Measurements from ENCODE around the gene SPSB1. TPM values are rescaled to one million over a fixed set of nuclear protein-coding genes. Genes with fewer than 3 reads are reported as not detected.
A peak's percentile ranks its signal among the peaks of the same experiment; 100 is the strongest.

The SPSB1 gene
- total RNA-seq, result 10 to 100 TPM; 17.4 to 18.0 TPM

GRCh38 chr1:9292361-9293240 lies at the start of gene SPSB1:
Gene SPSB1 (plus strand): TSS chr1:9292894. CDS start chr1:9355892, 62,998 bp downstream.
- ChIA-PET CTCF (interaction anchor here (0.5 to 6.2 kb wide), 7 partner anchors 15 to 453 kb away, joined by 3 to 52 read pairs (median 4); no protein-coding TSS in a partner anchor), POLR2A (interaction anchor here (0.9 to 1.7 kb wide), 7 partner anchors 9 to 198 kb away, joined by 3 to 5 read pairs (median 4); no protein-coding TSS in a partner anchor)
- peaks cover 22% of the 10 kb centered on the region for H3K4me1 Mint-ChIP-seq
- peak within 1 kb of the TSS; percentile 56 for H3K4me3 Mint-ChIP-seq
- DNase-seq, result peak; percentile 79
- H3K9me3 Mint-ChIP-seq, result peaks cover 12% of the 10 kb centered on the region
- no peak within 1 kb of the TSS for H3K27ac Mint-ChIP-seq
- peaks cover 7% of the 10 kb centered on the region for H3K27me3 Mint-ChIP-seq
- peaks cover 19% of the 10 kb centered on the region for H3K36me3 Mint-ChIP-seq (ENCODE audit: low read depth)

- Mint-ChIP-seq H3K36me3 (ENCODE audit: low read depth) (peaks cover 4% of the 10 kb centered on the region), H3K4me3 (no peak overlapping the region), H3K27ac (no peak overlapping the region), H3K27me3 (no peaks in the 10 kb centered on the region), H3K9me3 (no peaks in the 10 kb centered on the region), H3K4me1 (peaks cover 54% of the 10 kb centered on the region)
- ChIA-PET POLR2A (interaction anchor here (1.1 to 2.6 kb wide), 2 partner anchors 9 to 17 kb away, joined by 3 to 39 read pairs; partner anchors contain the start of gene H6PD), CTCF (interaction anchor here (1.0 to 3.2 kb wide), 6 partner anchors 9 to 101 kb away, joined by 3 to 21 read pairs (median 5); partner anchors contain the start of gene H6PD)
- no peak for DNase-seq
Measured at GRCh38 chr1:9243066-9243739, 49.5 kb upstream of the SPSB1 start.

- Mint-ChIP-seq H3K4me3 (no peak overlapping the region), H3K27me3 (no peaks in the 10 kb centered on the region), H3K27ac (peak overlapping the region; percentile 53), H3K9me3 (no peaks in the 10 kb centered on the region), H3K4me1 (peaks cover 41% of the 10 kb centered on the region), H3K36me3 (ENCODE audit: low read depth) (no peaks in the 10 kb centered on the region)
- no peak for DNase-seq
- POLR2A ChIA-PET, result interaction anchor here (1.4 to 2.6 kb wide), 4 partner anchors 10 to 182 kb away, joined by 3 to 39 read pairs (median 4); partner anchors contain the start of gene H6PD
- CTCF ChIA-PET, result interaction anchor here (0.6 to 3.2 kb wide), 11 partner anchors 8 to 211 kb away, joined by 3 to 21 read pairs (median 4); partner anchors contain the start of gene H6PD
Measured at GRCh38 chr1:9244501-9245229, 48.0 kb upstream of the SPSB1 start.

GRCh38 chr1:9245230-9245619 lies 47.5 kb upstream of the SPSB1 start:
- H3K27ac Mint-ChIP-seq, result no peak overlapping the region
- H3K27me3 Mint-ChIP-seq, result no peaks in the 10 kb centered on the region

GRCh38 chr1:9245661-9246060 lies 47.0 kb upstream of the SPSB1 start:
- ChIA-PET CTCF (interaction anchor here (0.9 to 3.2 kb wide), 6 partner anchors 9 to 210 kb away, joined by 3 to 21 read pairs (median 3); partner anchors contain the start of gene H6PD), POLR2A (interaction anchor here (1.5 to 2.6 kb wide), 3 partner anchors 11 to 64 kb away, joined by 3 to 39 read pairs (median 4); partner anchors contain the start of gene H6PD)
- H3K36me3 Mint-ChIP-seq (ENCODE audit: low read depth), result no peaks in the 10 kb centered on the region
- no peaks in the 10 kb centered on the region for H3K27me3 Mint-ChIP-seq
- H3K27ac Mint-ChIP-seq, result no peak overlapping the region
- peaks cover 31% of the 10 kb centered on the region for H3K4me1 Mint-ChIP-seq
- DNase-seq, result no peak
- no peaks in the 10 kb centered on the region for H3K9me3 Mint-ChIP-seq
- H3K4me3 Mint-ChIP-seq, result no peak overlapping the region

More at GRCh38 chr1:9245230-9245619, 47.5 kb upstream of the SPSB1 start:
- CTCF ChIA-PET, result interaction anchor here (0.9 to 3.2 kb wide), 9 partner anchors 7 to 210 kb away, joined by 3 to 21 read pairs (median 5); partner anchors contain the start of gene H6PD
- POLR2A ChIA-PET, result interaction anchor here (1.4 to 2.6 kb wide), 4 partner anchors 11 to 181 kb away, joined by 3 to 39 read pairs (median 4); partner anchors contain the start of gene H6PD
- no peak for DNase-seq
- H3K4me3 Mint-ChIP-seq, result no peak overlapping the region
- H3K9me3 Mint-ChIP-seq, result no peaks in the 10 kb centered on the region
- H3K4me1 Mint-ChIP-seq, result peaks cover 35% of the 10 kb centered on the region
- H3K36me3 Mint-ChIP-seq (ENCODE audit: low read depth), result no peaks in the 10 kb centered on the region

- H3K27me3 Mint-ChIP-seq, result no peaks in the 10 kb centered on the region
- H3K4me3 Mint-ChIP-seq, result no peak overlapping the region
- H3K36me3 Mint-ChIP-seq (ENCODE audit: low read depth), result no peaks in the 10 kb centered on the region
- peaks cover 28% of the 10 kb centered on the region for H3K4me1 Mint-ChIP-seq
- no peaks in the 10 kb centered on the region for H3K9me3 Mint-ChIP-seq
- DNase-seq, result no peak
- POLR2A ChIA-PET, result no interaction called here
- no peak overlapping the region for H3K27ac Mint-ChIP-seq
- CTCF ChIA-PET, result interaction anchor here (1.5 to 3.2 kb wide), 2 partner anchors 12 to 21 kb away, joined by 6 to 21 read pairs; partner anchors contain the start of gene H6PD
Measured at GRCh38 chr1:9246215-9246614, 46.5 kb upstream of the SPSB1 start.

GRCh38 chr1:9246841-9247785 lies 45.6 kb upstream of the SPSB1 start:
- Mint-ChIP-seq H3K36me3 (ENCODE audit: low read depth) (no peaks in the 10 kb centered on the region), H3K27ac (no peak overlapping the region), H3K9me3 (no peaks in the 10 kb centered on the region), H3K4me1 (peaks cover 24% of the 10 kb centered on the region), H3K27me3 (no peaks in the 10 kb centered on the region), H3K4me3 (no peak overlapping the region)
- CTCF ChIA-PET, result interaction anchor here (1.5 kb wide), 1 partner anchor 20 kb away, joined by 6 read pairs; no protein-coding TSS in a partner anchor
- POLR2A ChIA-PET, result interaction anchor here (2.1 kb wide), 1 partner anchor 13 kb away, joined by 6 read pairs; the partner anchor contains the start of gene H6PD
- no peak for DNase-seq

- H3K4me3 Mint-ChIP-seq, result no peak overlapping the region
- no peak for DNase-seq
- no peaks in the 10 kb centered on the region for H3K9me3 Mint-ChIP-seq
- no peaks in the 10 kb centered on the region for H3K27me3 Mint-ChIP-seq
- no peak overlapping the region for H3K27ac Mint-ChIP-seq
- ChIA-PET CTCF (interaction anchor here (1.0 kb wide), 1 partner anchor 19 kb away, joined by 3 read pairs; no protein-coding TSS in a partner anchor), POLR2A (interaction anchor here (2.1 kb wide), 1 partner anchor 14 kb away, joined by 6 read pairs; the partner anchor contains the start of gene H6PD)
- peaks cover 21% of the 10 kb centered on the region for H3K4me1 Mint-ChIP-seq
- H3K36me3 Mint-ChIP-seq (ENCODE audit: low read depth), result no peaks in the 10 kb centered on the region
Measured at GRCh38 chr1:9247894-9248293, 44.8 kb upstream of the SPSB1 start.

- Mint-ChIP-seq H3K27ac (no peak overlapping the region), H3K27me3 (no peaks in the 10 kb centered on the region), H3K36me3 (ENCODE audit: low read depth) (no peaks in the 10 kb centered on the region), H3K9me3 (no peaks in the 10 kb centered on the region), H3K4me3 (no peak overlapping the region), H3K4me1 (peaks cover 16% of the 10 kb centered on the region)
- CTCF ChIA-PET, result interaction anchor here (0.5 to 1.5 kb wide), 5 partner anchors 14 to 214 kb away, joined by 3 to 9 read pairs (median 3); partner anchors contain the start of gene H6PD
- no peak for DNase-seq
- POLR2A ChIA-PET, result interaction anchor here (2.1 kb wide), 1 partner anchor 15 kb away, joined by 6 read pairs; the partner anchor contains the start of gene H6PD
Measured at GRCh38 chr1:9248341-9249262, 44.1 kb upstream of the SPSB1 start.

GRCh38 chr1:9249263-9249533 lies 43.5 kb upstream of the SPSB1 start:
- CTCF ChIA-PET, result interaction anchor here (0.5 to 2.1 kb wide), 7 partner anchors 9 to 213 kb away, joined by 3 to 12 read pairs (median 3); partner anchors contain the start of gene H6PD
- no peak for DNase-seq
- POLR2A ChIA-PET, result interaction anchor here (2.1 kb wide), 1 partner anchor 15 kb away, joined by 6 read pairs; the partner anchor contains the start of gene H6PD
- no peaks in the 10 kb centered on the region for H3K36me3 Mint-ChIP-seq (ENCODE audit: low read depth)
- no peak overlapping the region for H3K4me3 Mint-ChIP-seq
- H3K27ac Mint-ChIP-seq, result no peak overlapping the region
- H3K9me3 Mint-ChIP-seq, result no peaks in the 10 kb centered on the region
- H3K27me3 Mint-ChIP-seq, result no peaks in the 10 kb centered on the region
- peaks cover 11% of the 10 kb centered on the region for H3K4me1 Mint-ChIP-seq

Data from activated CD4-positive, alpha-beta memory T cell treated with anti-CD3 and anti-CD28 coated beads, Interleukin-2, amount 10 ng/mL, durations not matched to agents 7 days and 5 days (primary cell).